Effector memory CD4-positive, alpha-beta T cell (primary cell): ENCODE results near the gene TMEM164.
A peak's percentile ranks its signal among the peaks of the same experiment; 100 is the strongest.

Experiments
- DNase-seq, 3 donors: peaks; one replicate each; pipeline ENCODE4 v3.0.0-alpha.2; 2020
- H3K27ac ChIP-seq: 2 replicates; pipeline ENCODE4 v1.7.0; 2013; ENCODE audit warnings: mild to moderate bottlenecking, low read length, moderate library complexity; ENCODE audit not compliant: insufficient read depth, poor library complexity, severe bottlenecking
- H3K27me3 ChIP-seq: replicated peaks from 2 replicates; pipeline ENCODE4 v1.7.0; 2013; ENCODE audit warnings: mild to moderate bottlenecking, low read length; ENCODE audit not compliant: insufficient read depth, control insufficient read depth, poor library complexity, severe bottlenecking
- H3K36me3 ChIP-seq: 2 replicates; pipeline ENCODE4 v1.7.0; 2013; ENCODE audit warnings: mild to moderate bottlenecking, low read length, moderate library complexity; ENCODE audit not compliant: control insufficient read depth, insufficient read depth
- H3K4me1 ChIP-seq: 2 replicates; pipeline ENCODE4 v1.7.0; 2013; ENCODE audit warnings: low read length, mild to moderate bottlenecking; ENCODE audit not compliant: control insufficient read depth, insufficient read depth, poor library complexity, severe bottlenecking
- H3K4me3 ChIP-seq: 2 replicates; pipeline ENCODE4 v1.7.0; 2013; ENCODE audit warnings: low read length, low read depth, mild to moderate bottlenecking; ENCODE audit not compliant: insufficient read depth, poor library complexity, severe bottlenecking
- H3K9me3 ChIP-seq: 2 replicates; pipeline ENCODE4 v1.7.0; 2013; ENCODE audit warnings: mild to moderate bottlenecking, low read length, moderate library complexity; ENCODE audit not compliant: control insufficient read depth

TMEM164 gene

DNA sequence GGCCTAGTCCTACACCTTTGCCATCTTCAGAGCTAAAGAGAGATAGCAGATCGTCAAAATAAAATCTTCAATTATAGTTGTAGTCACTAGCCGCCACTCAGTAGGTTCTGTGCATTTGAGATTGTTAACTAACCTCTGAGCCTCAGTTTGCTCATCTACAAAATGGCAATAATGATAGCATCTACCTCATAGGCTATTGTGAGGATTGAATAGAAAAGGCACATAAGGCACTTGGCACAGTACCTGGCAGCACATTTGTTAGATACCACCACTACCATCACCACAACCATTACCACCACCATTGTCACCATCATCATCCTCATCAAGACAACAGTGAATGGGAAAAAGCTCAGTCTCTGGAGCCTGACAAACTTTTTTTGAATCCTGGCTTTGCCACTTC is 180.4 kb downstream of the TMEM164 start:
- no peaks in the 10 kb centered on the region for H3K4me1 ChIP-seq
- no peak overlapping the region for H3K27ac ChIP-seq
- H3K36me3 ChIP-seq: no peaks in the 10 kb centered on the region
- DNase-seq: no peak
- no peaks in the 10 kb centered on the region for H3K27me3 ChIP-seq
- H3K9me3 ChIP-seq: no peaks in the 10 kb centered on the region
- no peak overlapping the region for H3K4me3 ChIP-seq

DNA sequence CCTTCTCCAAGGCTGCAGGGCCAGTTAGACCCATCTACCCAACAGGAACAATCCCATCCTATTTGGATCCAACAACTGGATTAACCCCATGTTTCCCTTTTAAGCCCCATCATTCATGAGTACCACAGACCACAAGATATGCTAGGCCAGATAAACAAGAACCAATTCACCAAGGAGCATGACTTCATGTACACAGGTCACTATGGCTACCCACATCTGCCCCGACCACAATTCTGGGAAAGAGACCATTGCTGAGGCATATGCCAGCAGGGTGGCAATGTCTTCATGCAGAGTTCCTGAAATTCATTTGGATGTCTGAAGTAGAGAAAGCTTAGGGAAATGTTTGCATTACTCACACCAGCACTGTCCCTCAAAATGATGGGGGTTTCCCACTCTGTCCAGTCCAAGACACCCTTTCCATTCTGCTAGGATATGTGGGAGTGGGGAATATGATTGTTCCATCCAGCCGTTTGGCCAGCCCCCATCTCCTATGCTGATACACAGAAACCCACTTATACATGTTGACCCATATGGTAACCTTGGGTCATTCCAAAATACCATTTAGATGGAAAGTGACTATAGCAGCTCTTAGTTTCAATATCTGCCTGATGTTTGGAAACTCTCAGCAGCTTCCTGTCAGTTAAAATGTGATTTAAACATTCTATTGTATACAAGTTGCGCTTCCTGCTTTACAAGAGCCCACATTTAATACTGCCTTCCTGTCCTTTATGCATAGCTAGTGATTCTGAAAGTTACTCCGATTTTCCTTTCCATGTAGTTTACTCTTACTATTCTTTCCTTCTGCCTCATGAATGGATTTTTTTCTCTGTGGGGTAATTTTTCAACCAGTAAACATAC is 186.0 kb downstream of the TMEM164 start:
- Histone ChIP-seq H3K4me3 (no peak overlapping the region), H3K4me1 (peaks cover 7% of the 10 kb centered on the region), H3K27ac (peak overlapping the region; percentile 17), H3K27me3 (no peaks in the 10 kb centered on the region), H3K36me3 (no peaks in the 10 kb centered on the region), H3K9me3 (no peaks in the 10 kb centered on the region)
- DNase-seq: no peak

DNA sequence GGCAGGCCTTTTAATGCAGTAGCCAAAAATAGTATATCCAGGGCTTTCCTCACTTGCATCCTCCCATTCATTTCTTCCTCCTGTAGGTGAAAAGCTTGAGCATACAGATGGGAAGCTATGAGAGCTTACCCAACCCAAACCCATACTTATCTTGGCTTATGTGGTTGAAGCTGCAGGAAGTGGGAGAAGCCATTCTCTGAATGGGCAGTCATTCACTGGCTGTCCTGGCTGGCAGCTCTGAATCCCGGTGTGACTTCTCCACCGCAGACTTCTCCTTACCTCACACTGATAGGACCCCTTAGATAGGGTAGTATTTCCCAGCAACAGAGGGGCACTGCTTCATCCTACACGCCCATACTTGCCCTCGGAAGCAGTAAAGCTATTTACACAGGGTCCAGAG is 189.6 kb downstream of the TMEM164 start:
- peaks cover 7% of the 10 kb centered on the region for H3K4me1 ChIP-seq
- no peak for DNase-seq
- H3K27ac ChIP-seq: no peak overlapping the region
- H3K9me3 ChIP-seq: no peaks in the 10 kb centered on the region
- no peak overlapping the region for H3K4me3 ChIP-seq
- no peaks in the 10 kb centered on the region for H3K36me3 ChIP-seq
- no peaks in the 10 kb centered on the region for H3K27me3 ChIP-seq

DNA sequence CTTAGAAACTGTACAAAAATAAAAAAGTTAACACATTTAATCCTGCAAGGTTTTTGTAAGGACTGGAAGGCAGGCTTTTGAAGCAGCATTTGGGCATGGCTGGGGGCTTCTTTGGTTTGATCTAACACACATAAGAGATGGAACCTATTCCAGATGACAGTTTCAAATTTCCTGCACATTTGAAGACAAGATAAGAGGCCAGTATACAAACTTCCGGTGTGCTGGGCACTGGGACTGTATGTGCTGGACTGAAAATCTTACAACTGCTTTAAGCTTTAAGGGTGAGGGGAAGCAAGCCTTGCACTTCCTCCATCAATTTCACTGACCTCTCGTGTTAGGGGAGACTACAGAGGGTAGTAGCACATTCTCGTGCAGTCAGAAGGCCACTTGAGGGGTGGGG is 192.1 kb downstream of the TMEM164 start:
- Histone ChIP-seq H3K4me3 (no peak overlapping the region), H3K36me3 (no peaks in the 10 kb centered on the region), H3K9me3 (no peaks in the 10 kb centered on the region), H3K27ac (no peak overlapping the region), H3K27me3 (no peaks in the 10 kb centered on the region), H3K4me1 (no peaks in the 10 kb centered on the region)
- DNase-seq: no peak

DNA sequence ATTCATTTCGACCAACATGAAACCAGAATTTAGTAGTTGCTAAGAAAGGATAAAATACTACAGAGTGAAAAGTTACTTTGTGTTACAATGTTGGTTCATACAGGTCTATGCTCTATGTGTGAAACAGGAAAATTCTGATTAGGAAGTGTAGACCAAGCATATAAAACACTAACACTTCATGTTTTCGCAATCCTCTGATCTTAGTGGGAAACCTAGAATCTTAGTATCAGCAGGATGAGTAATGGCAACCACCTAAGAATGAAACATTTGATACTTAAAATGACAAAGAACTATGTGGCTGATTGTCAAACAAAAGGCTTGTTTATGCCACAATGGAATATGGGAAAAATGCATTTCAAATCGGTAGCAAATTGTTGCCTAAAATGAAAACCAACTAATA is 198.9 kb downstream of the TMEM164 start:
- no peaks in the 10 kb centered on the region for H3K27me3 ChIP-seq
- no peak overlapping the region for H3K27ac ChIP-seq
- no peaks in the 10 kb centered on the region for H3K4me1 ChIP-seq
- H3K4me3 ChIP-seq: no peak overlapping the region
- H3K9me3 ChIP-seq: no peaks in the 10 kb centered on the region
- no peaks in the 10 kb centered on the region for H3K36me3 ChIP-seq
- DNase-seq: no peak

DNA sequence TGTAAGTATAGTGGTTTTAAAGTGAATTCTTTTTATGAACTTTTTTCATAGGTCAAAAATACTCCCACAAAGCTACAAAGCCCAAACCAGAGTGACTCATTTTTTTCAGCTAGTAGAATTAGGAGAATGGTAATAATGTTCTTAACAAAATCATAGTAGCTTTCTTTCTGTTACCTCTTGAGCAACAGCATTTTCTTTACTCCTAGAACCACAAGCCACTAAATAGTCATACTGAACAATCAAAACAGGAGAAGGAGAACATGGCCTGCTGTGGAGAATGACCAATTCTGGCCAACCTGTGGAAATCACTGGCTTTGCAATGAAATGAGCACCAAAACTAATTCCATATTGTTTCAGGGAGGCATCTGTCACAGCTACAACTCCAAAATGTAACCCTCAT is 202.1 kb downstream of the TMEM164 start:
- Histone ChIP-seq H3K4me3 (no peak overlapping the region), H3K27me3 (no peaks in the 10 kb centered on the region), H3K4me1 (no peaks in the 10 kb centered on the region), H3K36me3 (no peaks in the 10 kb centered on the region), H3K9me3 (no peaks in the 10 kb centered on the region), H3K27ac (no peak overlapping the region)
- DNase-seq: no peak

DNA sequence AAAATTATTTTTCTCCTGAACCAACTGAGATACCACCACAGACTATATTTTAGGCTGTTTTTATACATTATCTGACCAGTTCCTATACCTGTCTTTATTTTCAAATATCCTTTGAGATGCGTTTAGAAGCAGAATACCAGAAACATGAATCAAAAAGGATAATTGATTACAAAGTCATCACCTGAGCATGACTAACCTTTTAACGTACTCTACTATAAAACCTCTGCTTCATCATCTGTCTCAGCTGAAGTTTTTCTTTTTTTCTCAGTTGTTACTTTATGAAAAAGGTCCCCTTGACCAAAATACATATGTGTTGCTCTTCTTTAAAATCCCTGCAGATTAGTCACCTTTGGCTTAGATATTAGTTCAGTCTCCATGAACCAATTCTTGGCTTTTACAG is 205.2 kb downstream of the TMEM164 start:
- no peak for DNase-seq
- Histone ChIP-seq H3K27me3 (no peaks in the 10 kb centered on the region), H3K4me1 (no peaks in the 10 kb centered on the region), H3K27ac (no peak overlapping the region), H3K4me3 (no peak overlapping the region), H3K36me3 (no peaks in the 10 kb centered on the region), H3K9me3 (no peaks in the 10 kb centered on the region)

DNA sequence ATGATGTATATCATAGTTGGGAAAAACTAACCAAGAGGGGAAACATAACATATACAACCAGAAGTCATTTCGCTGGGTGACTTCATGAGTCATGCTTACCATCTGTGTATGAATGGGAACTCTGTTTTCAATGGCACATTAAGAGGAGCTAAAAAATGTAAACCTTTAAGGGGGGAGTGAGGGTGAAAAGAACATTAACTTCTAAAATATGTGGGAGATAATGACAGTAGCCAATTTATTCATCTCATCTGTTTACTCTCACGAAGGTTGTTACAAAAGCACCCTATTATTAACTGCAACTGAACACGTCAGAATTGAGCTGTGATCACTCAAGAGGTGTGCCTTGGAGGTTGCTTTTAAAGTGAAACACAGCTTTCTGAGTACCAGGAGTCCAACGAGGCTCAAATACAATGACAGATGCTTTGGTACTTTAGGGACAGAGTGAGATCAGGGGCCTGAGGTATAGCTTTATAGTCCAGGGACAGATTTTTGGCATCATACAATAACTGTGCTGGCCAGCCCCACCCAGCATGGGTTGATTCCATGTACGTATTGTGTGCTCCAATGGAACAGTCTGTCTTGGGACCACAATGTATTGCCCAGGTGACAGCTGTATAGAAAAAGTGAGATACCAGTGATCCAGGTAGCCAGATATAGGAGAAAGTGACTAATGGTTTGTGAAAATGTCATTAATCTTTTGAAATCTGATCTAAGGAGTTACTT is 207.7 kb downstream of the TMEM164 start:
- Histone ChIP-seq H3K27me3 (no peaks in the 10 kb centered on the region), H3K4me1 (no peaks in the 10 kb centered on the region)
- DNase-seq: no peak

DNA sequence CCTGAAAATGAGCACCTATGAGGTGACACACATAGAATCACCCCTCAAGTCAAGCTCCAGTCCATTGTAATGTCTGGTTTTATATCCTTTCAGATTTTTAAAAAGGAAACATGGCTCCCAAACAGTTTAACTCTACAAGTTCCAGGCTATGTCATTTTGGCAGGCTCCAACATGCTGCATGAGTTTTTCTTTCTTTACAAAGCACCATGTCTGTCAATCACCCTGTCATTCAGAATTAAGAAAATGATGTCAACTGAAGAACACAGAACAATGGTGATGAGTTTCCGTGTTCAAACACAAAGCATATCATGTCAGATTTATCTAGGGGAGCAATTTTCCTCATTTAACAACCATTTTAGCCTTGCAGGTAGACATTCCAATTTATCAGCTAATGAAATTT is 208.4 kb downstream of the TMEM164 start:
- H3K27ac ChIP-seq: no peak overlapping the region
- DNase-seq: no peak

More for the DNA sequence above, 207.7 kb downstream of the TMEM164 start:
- no peaks in the 10 kb centered on the region for H3K36me3 ChIP-seq
- no peak overlapping the region for H3K4me3 ChIP-seq
- no peak overlapping the region for H3K27ac ChIP-seq
- no peaks in the 10 kb centered on the region for H3K9me3 ChIP-seq

DNA sequence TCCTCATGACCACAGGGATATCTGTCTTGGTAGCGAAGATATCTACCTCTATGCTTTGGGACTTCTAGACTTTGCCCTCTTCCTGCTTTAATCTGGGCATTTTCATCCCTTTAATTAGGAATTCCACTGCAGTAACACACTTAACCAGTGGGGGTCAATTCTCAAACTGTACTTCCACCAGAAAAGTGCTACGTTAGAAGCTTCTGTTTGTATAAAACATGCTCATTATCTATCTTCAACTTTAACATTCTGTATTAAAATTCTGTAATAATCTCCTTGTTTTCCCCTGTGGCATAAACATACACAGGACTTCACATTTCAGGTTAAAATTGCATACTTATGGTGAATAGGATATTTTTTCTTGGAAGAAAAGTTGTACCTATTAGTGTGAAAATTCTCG is 209.4 kb downstream of the TMEM164 start:
- Histone ChIP-seq H3K4me3 (no peak overlapping the region), H3K27ac (no peak overlapping the region), H3K36me3 (no peaks in the 10 kb centered on the region), H3K9me3 (no peaks in the 10 kb centered on the region), H3K4me1 (no peaks in the 10 kb centered on the region), H3K27me3 (no peaks in the 10 kb centered on the region)
- DNase-seq: no peak

More for the DNA sequence above, 208.4 kb downstream of the TMEM164 start:
- no peaks in the 10 kb centered on the region for H3K27me3 ChIP-seq
- no peaks in the 10 kb centered on the region for H3K36me3 ChIP-seq
- H3K4me3 ChIP-seq: no peak overlapping the region
- H3K9me3 ChIP-seq: no peaks in the 10 kb centered on the region
- H3K4me1 ChIP-seq: no peaks in the 10 kb centered on the region
